HG03064 (cell line): ENCODE data around the gene SYNE3.

Source experiments
- ATAC-seq: cut with Tn5 transposase; IDR thresholded peaks from one replicate; pipeline ENCODE4 v1.9.1; 2021; ENCODE audit warnings: low read depth; ENCODE audit not compliant: unreplicated experiment

Gene SYNE3

GRCh38 chr14:95477411-95478269, 38.8 kb downstream of the SYNE3 start:
- ATAC-seq = no peak

GRCh38 chr14:95476747-95477146, 39.7 kb downstream of the SYNE3 start:
- ATAC-seq = no peak

GRCh38 chr14:95475540-95476240, 40.8 kb downstream of the SYNE3 start:
- no peak for ATAC-seq

GRCh38 chr14:95474941-95475340, 41.5 kb downstream of the SYNE3 start:
- ATAC-seq = no peak

GRCh38 chr14:95474486-95474885, 42.0 kb downstream of the SYNE3 start:
- ATAC-seq = no peak

- no peak for ATAC-seq
Measured at GRCh38 chr14:95472819-95473251, 43.6 kb downstream of the SYNE3 start.

GRCh38 chr14:95471476-95471875, 45.0 kb downstream of the SYNE3 start:
- ATAC-seq = no peak

- ATAC-seq = no peak
Measured at GRCh38 chr14:95471016-95471415, 45.4 kb downstream of the SYNE3 start.

GRCh38 chr14:95469134-95469481, 47.3 kb downstream of the SYNE3 start:
- ATAC-seq = no peak

GRCh38 chr14:95468448-95469133, 47.9 kb downstream of the SYNE3 start:
- ATAC-seq = no peak

GRCh38 chr14:95467657-95468056, 48.8 kb downstream of the SYNE3 start:
- no peak for ATAC-seq

GRCh38 chr14:95467232-95467631, 49.2 kb downstream of the SYNE3 start:
- no peak for ATAC-seq
